SKM-1 treated with dmso at 0.1 percent for 144 hours (cell line): ENCODE data around the gene MTM1.

Source experiments
- DNase-seq: peaks from one replicate; lab custom pipeline; 2025; ENCODE audit not compliant: unreplicated experiment; lab: John Stamatoyannopoulos, UW

Gene MTM1

GRCh38 chrX:150651906-150652305 is 83.5 kb downstream of the MTM1 start:
- DNase-seq: no peak

GRCh38 chrX:150655788-150656187 is 87.4 kb downstream of the MTM1 start:
- DNase-seq: no peak

DNA sequence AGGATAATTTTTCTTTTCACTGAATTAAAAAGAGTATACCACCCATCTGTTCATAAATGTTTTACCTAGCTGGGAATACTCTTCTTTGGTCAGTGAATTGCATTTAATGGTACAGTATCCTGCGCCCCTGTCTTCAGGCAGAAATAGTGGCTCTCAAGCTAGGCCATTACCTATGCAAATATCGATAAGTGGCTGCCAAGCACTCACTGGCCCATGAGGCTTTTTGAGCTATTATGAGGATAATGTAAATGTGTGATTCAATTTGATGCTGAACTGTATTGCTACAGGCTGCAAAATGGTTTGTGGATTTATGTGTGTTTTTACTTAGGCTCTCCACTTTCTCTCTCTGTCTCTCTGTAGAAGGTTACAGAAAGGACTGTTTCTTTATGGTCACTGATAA is 94.7 kb downstream of the MTM1 start:
- no peak for DNase-seq

DNA sequence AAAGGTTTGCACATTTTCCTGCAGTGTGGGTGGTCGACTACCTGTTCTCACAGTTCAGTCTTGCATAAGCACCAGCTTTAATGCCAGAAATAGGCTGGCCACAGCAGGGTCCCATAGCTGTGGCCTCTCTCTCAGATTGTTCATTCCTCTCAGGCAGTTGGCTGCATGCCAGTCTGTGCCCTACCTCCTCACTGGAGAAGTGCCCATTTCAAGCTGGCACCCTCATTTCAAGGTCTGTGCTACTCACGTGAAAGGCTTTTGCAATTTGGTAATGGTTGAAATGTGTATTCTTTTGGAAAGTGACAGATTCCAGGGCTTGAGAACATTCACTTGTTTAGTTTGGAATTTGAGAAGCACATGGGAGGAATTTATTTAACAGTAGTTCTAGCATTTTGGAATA is 95.9 kb downstream of the MTM1 start:
- DNase-seq: no peak

- no peak for DNase-seq
Observed at GRCh38 chrX:150676221-150676620, 107.8 kb downstream of the MTM1 start.

GRCh38 chrX:150680974-150681373 is 112.6 kb downstream of the MTM1 start:
- no peak for DNase-seq

DNA sequence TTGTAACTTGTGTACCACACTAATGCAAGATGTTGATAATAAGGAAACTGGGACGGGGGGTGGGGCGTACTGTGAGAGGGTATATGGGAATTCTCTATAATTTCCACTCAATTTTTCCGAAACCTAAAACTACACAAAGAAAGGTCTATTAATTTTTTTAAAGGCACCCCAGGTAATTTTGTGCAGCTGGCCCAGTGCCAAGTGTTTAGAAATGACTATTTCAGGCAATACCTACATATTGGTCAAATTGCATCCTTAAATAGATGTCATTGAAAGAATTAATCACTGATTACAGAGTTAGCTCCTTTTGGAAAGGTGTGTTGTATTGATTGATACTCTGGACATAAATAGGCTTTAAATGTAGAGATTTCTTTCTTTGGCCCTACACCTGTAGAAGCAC is 114.7 kb downstream of the MTM1 start:
- DNase-seq: no peak

DNA sequence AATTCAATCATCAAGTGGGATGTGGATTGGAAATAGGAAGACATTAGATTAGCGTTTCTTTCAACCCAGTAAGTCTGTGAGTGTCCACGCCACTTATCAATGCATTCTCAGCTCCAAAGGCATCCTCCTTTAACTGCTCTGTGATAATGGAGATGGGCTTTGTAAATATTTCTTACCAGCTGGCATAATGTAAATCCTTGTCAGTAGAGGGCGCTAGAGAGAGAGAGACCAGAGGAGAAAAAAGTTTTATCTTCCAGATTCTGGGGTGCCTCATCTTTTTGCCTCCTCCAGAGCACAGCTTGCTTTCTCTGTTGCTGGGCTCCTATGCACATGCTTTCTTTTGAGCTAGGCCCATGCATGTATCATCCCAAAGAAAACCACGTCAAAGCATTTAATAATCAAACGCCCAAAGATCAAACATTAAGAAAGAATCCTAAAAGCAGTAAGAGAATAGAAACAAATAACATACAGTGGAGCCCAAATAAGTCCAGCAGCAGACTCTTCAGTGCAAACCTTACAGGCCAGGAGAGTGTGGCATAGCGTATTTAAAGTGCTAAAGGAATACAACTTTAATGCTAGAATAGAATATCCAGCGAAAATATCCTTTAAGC is 115.2 kb downstream of the MTM1 start:
- peak; percentile 11 for DNase-seq

GRCh38 chrX:150688911-150689451 is 120.6 kb downstream of the MTM1 start:
- no peak for DNase-seq

DNA sequence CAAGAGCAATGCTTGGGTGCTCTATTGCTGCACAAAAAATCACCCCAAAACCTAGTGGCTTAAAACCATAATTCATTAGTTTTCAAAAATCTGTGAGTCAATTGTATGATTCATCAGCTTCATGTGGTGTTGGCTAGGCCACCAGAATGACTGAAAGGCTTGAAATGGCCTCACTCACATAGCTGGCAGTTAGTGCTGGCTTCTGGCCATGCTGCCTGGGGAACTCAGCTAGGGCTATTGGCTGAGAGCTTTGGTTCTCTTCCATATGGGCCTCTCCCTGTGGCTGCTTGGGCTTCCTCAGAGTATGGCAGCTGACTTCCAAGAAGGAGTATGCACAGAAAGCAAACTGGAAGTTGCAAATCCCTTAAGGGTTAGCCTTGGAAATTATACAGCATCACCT is 121.7 kb downstream of the MTM1 start:
- no peak for DNase-seq

DNA sequence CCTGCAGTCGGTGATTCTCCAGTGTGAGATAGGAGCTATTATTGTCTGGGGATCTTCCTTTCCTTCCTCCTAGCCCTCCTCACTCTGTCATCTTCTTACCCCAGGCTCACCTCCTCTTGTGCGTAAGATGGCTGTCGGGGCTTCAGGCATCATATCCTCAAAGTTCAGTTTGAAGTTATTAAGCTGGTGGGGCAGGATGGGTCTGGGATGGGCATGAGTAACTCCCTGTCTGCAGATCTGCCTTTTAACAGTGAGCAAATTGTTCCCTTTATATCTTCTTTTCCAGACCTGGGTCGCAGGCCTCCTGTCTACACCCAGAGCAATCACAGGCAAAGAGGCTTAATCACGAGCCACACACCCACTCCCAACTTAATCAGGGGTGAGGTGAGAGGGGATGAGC is 123.9 kb downstream of the MTM1 start:
- no peak for DNase-seq

DNA sequence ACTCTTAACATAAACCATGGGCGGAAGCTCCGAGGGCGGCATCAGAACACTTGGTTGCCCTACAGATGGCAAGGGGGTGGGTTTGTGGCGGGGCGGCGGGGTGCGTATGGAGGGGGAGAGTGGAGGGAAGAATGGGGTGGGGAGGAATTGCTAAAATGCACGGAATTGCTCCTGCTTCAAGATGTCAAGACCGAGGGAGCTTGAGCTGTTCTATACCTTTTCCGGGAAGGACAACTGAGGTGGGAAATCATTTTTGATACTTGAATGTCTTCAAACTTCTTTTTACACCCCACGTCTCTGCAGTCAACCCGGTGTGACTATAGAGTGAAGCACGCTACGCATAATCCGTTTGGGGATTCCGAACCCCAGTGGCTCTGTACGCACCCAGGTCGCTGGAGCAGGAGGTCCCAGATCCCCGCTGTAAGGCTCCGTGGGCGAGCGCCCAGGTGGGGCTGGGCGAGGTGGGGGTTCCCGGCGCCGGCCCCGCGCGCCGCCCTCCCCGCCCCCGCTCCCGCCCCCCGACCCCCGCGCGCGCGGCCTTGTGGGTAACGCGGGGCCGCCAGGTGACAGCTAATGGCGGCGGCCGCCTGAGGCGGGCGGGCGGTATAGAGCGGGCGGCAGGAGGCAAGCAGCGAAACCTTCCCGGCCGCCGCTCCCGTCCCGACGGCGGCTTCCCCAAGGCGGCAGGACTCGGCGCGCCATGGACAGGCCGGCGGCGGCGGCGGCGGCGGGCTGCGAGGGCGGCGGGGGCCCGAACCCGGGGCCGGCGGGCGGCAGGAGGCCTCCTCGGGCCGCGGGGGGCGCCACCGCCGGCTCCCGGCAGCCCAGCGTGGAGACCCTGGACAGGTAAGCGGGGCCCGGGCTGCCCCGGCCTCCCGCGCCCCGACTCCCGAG is 124.7 kb downstream of the MTM1 start, which contains the start of gene MTMR1:
Gene MTMR1 (plus strand): TSS at position 566 of the 894 bp plus-strand sequence. CDS start 135 bp downstream, at position 701.
- no peak for DNase-seq

DNA sequence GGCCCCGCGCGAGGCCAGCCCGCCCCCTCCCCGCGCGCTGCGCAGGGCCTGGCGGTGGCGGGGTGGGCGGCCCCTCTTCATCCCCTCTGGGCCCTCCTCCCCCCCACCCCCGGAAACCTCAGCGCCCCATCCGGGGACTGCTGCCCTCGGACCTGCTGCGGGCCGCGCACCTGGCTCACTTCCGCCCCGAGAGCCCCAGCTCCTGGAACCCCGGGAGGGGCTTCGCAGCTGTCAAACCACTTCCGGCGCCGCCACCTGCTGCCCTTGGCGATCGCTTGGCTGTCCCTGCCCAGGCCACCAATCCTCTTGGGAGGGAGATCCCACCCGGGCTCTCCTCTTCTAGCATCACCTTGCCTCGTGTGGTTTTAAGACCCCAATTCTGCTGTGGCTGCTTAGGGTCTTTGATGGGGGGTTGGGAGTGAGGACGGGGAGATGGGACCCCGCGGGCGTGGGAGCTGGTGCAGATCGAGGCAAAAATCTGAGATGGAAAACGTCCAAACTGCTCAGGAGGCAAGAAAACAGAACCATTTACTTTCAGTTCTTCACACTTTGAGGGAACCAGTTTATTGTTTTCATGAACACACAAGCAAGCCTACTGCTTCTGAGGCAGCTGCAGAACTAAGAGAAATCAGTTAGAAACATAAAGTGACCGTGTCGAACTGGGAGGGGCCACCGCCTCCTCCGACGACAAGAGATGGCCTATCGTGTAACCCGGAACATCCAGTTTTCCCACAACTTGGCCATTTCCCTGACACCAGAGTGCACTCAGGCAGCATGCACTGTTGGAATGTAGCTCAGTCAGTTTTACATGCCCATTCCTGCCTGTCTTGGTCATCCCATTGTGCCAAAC is 125.5 kb downstream of the MTM1 start:
- no peak for DNase-seq

GRCh38 chrX:150694738-150695410 is 126.5 kb downstream of the MTM1 start:
- DNase-seq: no peak

DNA sequence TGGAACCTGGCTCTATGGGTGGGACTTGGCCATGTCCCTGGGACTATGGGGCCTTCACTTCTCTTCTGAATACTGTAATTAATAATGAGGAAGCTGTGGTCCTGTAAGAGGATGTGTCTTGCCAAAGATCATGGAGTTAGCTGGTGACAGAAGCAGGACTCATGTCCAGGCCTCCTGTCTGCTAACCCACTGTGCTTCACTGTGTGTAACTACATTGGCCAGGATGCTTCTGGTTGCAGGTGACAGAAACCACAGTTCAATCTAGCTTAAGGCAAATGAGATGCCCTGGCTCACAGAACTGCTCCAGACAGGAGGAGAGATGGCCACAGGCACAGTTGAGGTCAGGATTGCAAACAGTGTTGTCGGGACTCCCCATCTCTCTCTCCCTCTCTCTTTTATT is 127.9 kb downstream of the MTM1 start:
- DNase-seq: no peak

DNA sequence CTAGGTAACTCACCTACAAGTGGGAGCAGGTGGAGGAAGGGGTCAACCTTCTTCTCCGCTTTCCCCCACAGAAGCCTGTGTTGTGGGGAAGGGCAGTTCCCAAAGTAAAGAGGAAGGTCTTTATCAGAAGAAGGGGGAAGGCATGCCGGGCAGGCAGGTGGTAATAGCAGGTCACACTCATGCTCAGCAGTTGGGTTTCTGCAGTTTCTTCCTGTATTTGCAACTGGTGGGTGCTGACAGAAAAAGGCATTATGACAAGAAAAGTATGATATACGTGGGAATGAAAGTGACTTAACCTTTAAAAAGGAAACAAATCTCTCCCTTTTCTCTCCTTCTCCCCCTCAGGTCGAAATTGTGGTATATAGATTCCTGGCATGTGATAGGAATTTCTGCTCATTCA is 128.4 kb downstream of the MTM1 start:
- peak; percentile 27 for DNase-seq

DNA sequence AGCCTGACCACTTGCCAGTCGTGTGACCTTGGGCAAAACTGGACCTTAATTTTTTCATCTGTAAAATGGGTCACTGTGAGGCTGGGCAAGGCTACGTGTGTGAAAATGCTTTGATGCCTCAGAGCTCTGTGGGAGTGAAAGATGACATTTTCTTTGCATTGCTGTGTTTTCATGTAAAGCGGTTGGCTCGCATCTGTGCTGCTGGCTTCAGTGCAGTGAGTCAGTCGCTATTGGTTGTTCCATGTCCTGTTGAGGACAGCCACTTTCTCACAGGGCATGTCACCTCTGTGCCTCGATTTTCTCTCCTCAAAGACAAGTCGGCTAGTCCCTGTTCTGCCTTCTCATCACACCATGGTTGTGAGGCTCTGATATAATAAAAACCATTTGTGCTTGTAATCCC is 129.2 kb downstream of the MTM1 start:
- DNase-seq: no peak

DNA sequence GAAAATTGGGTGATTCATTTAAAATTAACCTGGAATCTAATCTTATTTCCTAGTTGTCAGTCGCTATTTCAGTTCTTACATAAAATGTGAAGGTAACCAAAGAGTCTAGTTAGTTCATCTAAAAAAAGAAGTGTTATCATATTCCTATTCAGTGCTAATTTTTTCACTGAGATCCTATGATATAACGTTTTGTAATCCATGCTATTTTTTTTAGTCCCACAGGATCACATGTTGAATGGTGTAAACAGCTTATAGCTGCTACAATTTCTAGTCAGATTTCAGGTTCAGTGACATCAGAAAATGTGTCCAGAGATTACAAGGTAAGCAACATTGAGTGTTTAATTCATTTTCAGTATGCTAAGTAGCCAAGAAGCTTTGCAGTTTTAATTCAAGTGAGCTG is 130.6 kb downstream of the MTM1 start:
- no peak for DNase-seq

- DNase-seq: no peak
Observed at GRCh38 chrX:150700107-150700506, 131.7 kb downstream of the MTM1 start.

DNA sequence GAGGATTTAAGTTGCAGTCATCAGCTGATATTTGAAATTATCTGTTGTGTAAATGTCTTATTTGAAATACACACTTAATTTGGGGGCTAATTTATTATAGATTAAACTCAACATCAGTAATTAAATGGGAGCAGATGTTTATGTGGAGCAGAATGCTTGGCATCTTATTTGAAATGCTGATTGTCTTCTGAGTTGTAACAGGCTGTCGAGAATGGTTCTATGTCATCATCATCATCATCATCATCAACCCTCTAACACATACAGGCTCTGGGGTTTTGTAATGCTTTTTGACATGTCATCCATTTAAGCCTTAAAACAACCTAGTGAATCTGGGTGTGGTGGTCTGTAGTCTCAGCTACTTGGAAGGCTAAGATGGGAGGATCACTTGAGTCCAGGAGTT is 133.0 kb downstream of the MTM1 start:
- DNase-seq: no peak
